ENCODE data around the gene VPS4A. TPM values are rescaled to one million over a fixed set of nuclear protein-coding genes. Genes with fewer than 3 reads are reported as not detected.

VPS4A gene
- total and polyA plus RNA-seq, 2 donors: 15.1 to 28.4 TPM

DNA sequence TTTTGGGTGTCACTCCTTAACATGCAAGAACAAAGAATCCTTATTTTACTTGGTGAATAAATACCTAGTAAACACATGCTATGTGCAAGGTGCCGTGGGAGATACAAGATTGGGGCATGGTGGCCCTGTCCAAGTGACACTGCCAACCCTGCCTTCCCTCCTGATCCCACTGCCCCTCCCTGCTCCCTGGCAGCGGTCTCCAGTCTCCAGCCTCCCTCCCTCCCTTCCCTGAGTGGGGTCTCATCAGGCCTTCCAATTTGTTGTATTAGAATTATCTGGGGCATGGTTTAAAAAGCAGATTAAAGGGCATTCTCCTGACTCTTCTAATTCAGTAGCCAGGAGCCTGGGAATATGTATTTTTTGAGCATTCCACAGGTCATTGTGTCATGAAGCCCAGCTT is 52.9 kb downstream of the VPS4A start:
- H3K27ac ChIP-seq (ENCODE audit: low read depth in 1 of 2, low read length in 1 of 2): no peak overlapping the region
- H3K4me3 ChIP-seq (ENCODE audit: low read length in 2 of 2): no peak overlapping the region
- H3K4me1 ChIP-seq (ENCODE audit: control insufficient read depth in 2 of 2, insufficient read depth in 2 of 2, low read length in 2 of 2): no peaks in the 10 kb centered on the region
- WGBS: 97% methylated on average over 2 of the region's 2 CpGs
- no peaks in the 10 kb centered on the region for H3K27me3 ChIP-seq (ENCODE audit: control insufficient read depth in 2 of 2, insufficient read depth in 1 of 2, low read length in 1 of 2)
- H3K36me3 ChIP-seq (ENCODE audit: control insufficient read depth in 2 of 2, insufficient read depth in 2 of 2, low read length in 1 of 2): peaks cover 58 to 66% of the 10 kb centered on the region in 2 donors
- no peak for DNase-seq (ENCODE audit: low read depth in 6 of 9, low spot score in 9 of 9)
- H3K9me3 ChIP-seq (ENCODE audit: control insufficient read depth in 2 of 2, insufficient read depth in 1 of 2, low read length in 1 of 2): no peaks in the 10 kb centered on the region

DNA sequence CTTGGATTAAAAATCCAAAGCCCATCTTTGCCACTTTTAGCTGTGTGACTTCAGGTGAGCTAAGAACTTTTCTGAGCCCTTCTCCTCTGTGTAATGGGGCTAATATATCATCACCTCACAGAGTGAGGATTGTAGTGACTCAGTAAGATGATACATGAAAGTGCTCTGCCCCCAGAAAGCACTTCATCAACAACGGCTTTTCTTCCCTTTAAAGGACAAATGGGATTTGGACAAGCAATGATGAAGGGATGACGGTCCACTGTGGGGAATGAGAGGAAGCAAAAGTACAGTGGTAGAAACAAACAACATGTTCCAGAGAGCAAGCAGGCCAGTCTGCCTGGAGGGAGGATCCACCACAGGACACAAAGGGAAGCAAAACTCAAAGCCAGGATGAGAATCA is 54.8 kb downstream of the VPS4A start:
- no peaks in the 10 kb centered on the region for H3K9me3 ChIP-seq (ENCODE audit: control insufficient read depth in 2 of 2, insufficient read depth in 1 of 2, low read length in 1 of 2)
- H3K36me3 ChIP-seq (ENCODE audit: control insufficient read depth in 2 of 2, insufficient read depth in 2 of 2, low read length in 1 of 2): peaks cover 67 to 74% of the 10 kb centered on the region in 2 donors
- WGBS: over 99% methylated on average over 2 of the region's 2 CpGs

GRCh38 chr16:69366431-69366830 is 55.3 kb downstream of the VPS4A start:
- H3K9me3 ChIP-seq (ENCODE audit: control insufficient read depth in 2 of 2, insufficient read depth in 1 of 2, low read length in 1 of 2): no peaks in the 10 kb centered on the region
- no peak overlapping the region for H3K27ac ChIP-seq (ENCODE audit: low read depth in 1 of 2, low read length in 1 of 2)
- H3K4me3 ChIP-seq (ENCODE audit: low read length in 2 of 2): no peak overlapping the region
- DNase-seq (ENCODE audit: low read depth in 6 of 9, low spot score in 9 of 9): no peak
- WGBS: 96% methylated on average over 7 of the region's 7 CpGs
- no peaks in the 10 kb centered on the region for H3K27me3 ChIP-seq (ENCODE audit: control insufficient read depth in 2 of 2, insufficient read depth in 1 of 2, low read length in 1 of 2)
- H3K4me1 ChIP-seq (ENCODE audit: control insufficient read depth in 2 of 2, insufficient read depth in 2 of 2, low read length in 2 of 2): peaks cover 0 to under 1% of the 10 kb centered on the region in 2 donors
- peaks cover 65 to 77% of the 10 kb centered on the region in 2 donors for H3K36me3 ChIP-seq (ENCODE audit: control insufficient read depth in 2 of 2, insufficient read depth in 2 of 2, low read length in 1 of 2)

More for the DNA sequence above, 54.8 kb downstream of the VPS4A start:
- H3K4me1 ChIP-seq (ENCODE audit: control insufficient read depth in 2 of 2, insufficient read depth in 2 of 2, low read length in 2 of 2): no peaks in the 10 kb centered on the region
- H3K27me3 ChIP-seq (ENCODE audit: control insufficient read depth in 2 of 2, insufficient read depth in 1 of 2, low read length in 1 of 2): no peaks in the 10 kb centered on the region
- H3K4me3 ChIP-seq (ENCODE audit: low read length in 2 of 2): no peak overlapping the region
- no peak overlapping the region for H3K27ac ChIP-seq (ENCODE audit: low read depth in 1 of 2, low read length in 1 of 2)
- DNase-seq (ENCODE audit: low read depth in 6 of 9, low spot score in 9 of 9): no peak

GRCh38 chr16:69367980-69368379 is 56.8 kb downstream of the VPS4A start:
- DNase-seq (ENCODE audit: low read depth in 6 of 9, low spot score in 9 of 9): no peak
- 90% methylated on average over 7 of the region's 7 CpGs for WGBS
- H3K27ac ChIP-seq (ENCODE audit: low read depth in 1 of 2, low read length in 1 of 2): no peak overlapping the region
- peaks cover 65 to 89% of the 10 kb centered on the region in 2 donors for H3K36me3 ChIP-seq (ENCODE audit: control insufficient read depth in 2 of 2, insufficient read depth in 2 of 2, low read length in 1 of 2)
- H3K9me3 ChIP-seq (ENCODE audit: control insufficient read depth in 2 of 2, insufficient read depth in 1 of 2, low read length in 1 of 2): no peaks in the 10 kb centered on the region
- no peak overlapping the region for H3K4me3 ChIP-seq (ENCODE audit: low read length in 2 of 2)
- H3K4me1 ChIP-seq (ENCODE audit: control insufficient read depth in 2 of 2, insufficient read depth in 2 of 2, low read length in 2 of 2): peaks cover 0 to 3% of the 10 kb centered on the region in 2 donors
- no peaks in the 10 kb centered on the region for H3K27me3 ChIP-seq (ENCODE audit: control insufficient read depth in 2 of 2, insufficient read depth in 1 of 2, low read length in 1 of 2)

- H3K4me3 ChIP-seq (ENCODE audit: low read length in 2 of 2): no peak overlapping the region
- 98% methylated on average over 4 of the region's 4 CpGs for WGBS
- no peak for DNase-seq (ENCODE audit: low read depth in 6 of 9, low spot score in 9 of 9)
Measured at GRCh38 chr16:69368866-69369265, 57.7 kb downstream of the VPS4A start.

DNA sequence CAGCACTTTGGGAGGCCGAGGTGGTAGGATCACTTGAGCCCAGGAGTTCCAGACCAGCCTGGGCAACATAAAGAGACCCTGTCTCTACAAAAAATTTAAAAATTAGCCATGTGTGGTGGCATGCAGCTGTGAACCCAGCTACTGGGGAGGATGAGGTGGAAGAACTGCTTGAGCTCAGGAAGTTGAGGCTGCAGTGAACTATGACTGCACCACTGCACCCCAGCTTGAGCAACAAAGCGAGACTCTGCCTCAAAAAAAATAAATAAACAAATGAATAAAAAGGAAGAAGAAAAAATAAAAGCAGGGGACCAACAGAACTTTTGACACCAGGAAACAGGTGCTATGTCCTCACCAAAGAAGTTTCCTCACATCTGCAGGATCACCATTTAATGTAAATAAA is 60.4 kb downstream of the VPS4A start:
- peaks cover 46 to 63% of the 10 kb centered on the region in 2 donors for H3K36me3 ChIP-seq (ENCODE audit: control insufficient read depth in 2 of 2, insufficient read depth in 2 of 2, low read length in 1 of 2)
- 72% methylated on average over 2 of the region's 2 CpGs for WGBS
- H3K4me3 ChIP-seq (ENCODE audit: low read length in 2 of 2): no peak overlapping the region
- H3K9me3 ChIP-seq (ENCODE audit: control insufficient read depth in 2 of 2, insufficient read depth in 1 of 2, low read length in 1 of 2): no peaks in the 10 kb centered on the region
- H3K27ac ChIP-seq (ENCODE audit: low read depth in 1 of 2, low read length in 1 of 2): no peak overlapping the region
- H3K4me1 ChIP-seq (ENCODE audit: control insufficient read depth in 2 of 2, insufficient read depth in 2 of 2, low read length in 2 of 2): peaks cover 0 to 3% of the 10 kb centered on the region in 2 donors
- peak in 2 of 9 donors; percentile 11 to 24 for DNase-seq (ENCODE audit: low read depth in 6 of 9, low spot score in 9 of 9)
- no peaks in the 10 kb centered on the region for H3K27me3 ChIP-seq (ENCODE audit: control insufficient read depth in 2 of 2, insufficient read depth in 1 of 2, low read length in 1 of 2)

More at GRCh38 chr16:69368866-69369265, 57.7 kb downstream of the VPS4A start:
- Histone ChIP-seq H3K36me3 (ENCODE audit: control insufficient read depth in 2 of 2, insufficient read depth in 2 of 2, low read length in 1 of 2) (peaks cover 60 to 82% of the 10 kb centered on the region in 2 donors), H3K9me3 (ENCODE audit: control insufficient read depth in 2 of 2, insufficient read depth in 1 of 2, low read length in 1 of 2) (no peaks in the 10 kb centered on the region), H3K27me3 (ENCODE audit: control insufficient read depth in 2 of 2, insufficient read depth in 1 of 2, low read length in 1 of 2) (no peaks in the 10 kb centered on the region), H3K4me1 (ENCODE audit: control insufficient read depth in 2 of 2, insufficient read depth in 2 of 2, low read length in 2 of 2) (peaks cover 0 to 3% of the 10 kb centered on the region in 2 donors), H3K27ac (ENCODE audit: low read depth in 1 of 2, low read length in 1 of 2) (no peak overlapping the region)

DNA sequence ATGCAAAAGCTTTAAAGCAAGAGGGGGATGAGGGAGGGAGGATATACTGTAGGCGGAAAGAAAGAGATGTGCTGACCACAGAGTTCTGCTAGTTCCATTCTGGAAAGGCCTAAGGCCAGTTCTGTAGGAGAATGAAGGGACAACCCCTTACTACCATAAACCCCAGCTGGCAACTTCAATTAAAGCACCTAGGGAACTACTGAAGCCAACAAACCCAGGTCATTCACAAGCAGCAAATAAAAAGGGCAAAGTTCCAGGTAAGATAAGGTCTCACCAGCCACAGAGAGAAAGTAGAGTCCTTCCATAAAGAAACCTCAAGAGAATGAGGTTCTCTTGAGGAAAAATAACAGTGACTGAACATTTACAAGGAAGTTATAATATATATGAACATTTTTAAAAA is 61.9 kb downstream of the VPS4A start:
- Histone ChIP-seq H3K9me3 (ENCODE audit: control insufficient read depth in 2 of 2, insufficient read depth in 1 of 2, low read length in 1 of 2) (no peaks in the 10 kb centered on the region), H3K27ac (ENCODE audit: low read depth in 1 of 2, low read length in 1 of 2) (no peak overlapping the region), H3K4me3 (ENCODE audit: low read length in 2 of 2) (no peak overlapping the region), H3K4me1 (ENCODE audit: control insufficient read depth in 2 of 2, insufficient read depth in 2 of 2, low read length in 2 of 2) (peaks cover 0 to 3% of the 10 kb centered on the region in 2 donors), H3K27me3 (ENCODE audit: control insufficient read depth in 2 of 2, insufficient read depth in 1 of 2, low read length in 1 of 2) (no peaks in the 10 kb centered on the region), H3K36me3 (ENCODE audit: control insufficient read depth in 2 of 2, insufficient read depth in 2 of 2, low read length in 1 of 2) (peaks cover 34 to 52% of the 10 kb centered on the region in 2 donors)
- 91% methylated on average over 1 of the region's 1 CpG for WGBS
- no peak for DNase-seq (ENCODE audit: low read depth in 6 of 9, low spot score in 9 of 9)

Other genes with a start within 250 kb of the VPS4A start
- gene HAS3, start 205.7 kb upstream of the VPS4A start, total RNA-seq: 0.09 TPM
- 0.89 TPM for gene HAS3, start 205.7 kb upstream of the VPS4A start, polyA plus RNA-seq
- gene CHTF8, start 178.8 kb upstream of the VPS4A start, total RNA-seq: 35.3 TPM
- 64.4 TPM for gene CHTF8, start 178.8 kb upstream of the VPS4A start, polyA plus RNA-seq
- 18.5 TPM for gene UTP4, start 178.7 kb upstream of the VPS4A start, total RNA-seq
- gene UTP4, start 178.7 kb upstream of the VPS4A start, polyA plus RNA-seq: 19.4 TPM
- 7.2 TPM for gene SNTB2, start 124.2 kb upstream of the VPS4A start, total RNA-seq
- 11.2 TPM for gene SNTB2, start 124.2 kb upstream of the VPS4A start, polyA plus RNA-seq
- 9.8 TPM for gene PDF, start 19.2 kb downstream of the VPS4A start, total RNA-seq
- gene PDF, start 19.2 kb downstream of the VPS4A start, polyA plus RNA-seq: 2.1 TPM
- 21.4 TPM for gene COG8, start 28.2 kb downstream of the VPS4A start, total RNA-seq
- gene COG8, start 28.2 kb downstream of the VPS4A start, polyA plus RNA-seq: 20.5 TPM
- 23.1 TPM for gene NIP7, start 28.4 kb downstream of the VPS4A start, total RNA-seq
- 23.5 TPM for gene NIP7, start 28.4 kb downstream of the VPS4A start, polyA plus RNA-seq
- gene TMED6, start 40.4 kb downstream of the VPS4A start, total RNA-seq: 0.14 TPM
- 1.2 TPM for gene TMED6, start 40.4 kb downstream of the VPS4A start, polyA plus RNA-seq
- 16.1 TPM for gene TERF2, start 74.7 kb downstream of the VPS4A start, total RNA-seq
- 16.0 TPM for gene TERF2, start 74.7 kb downstream of the VPS4A start, polyA plus RNA-seq
- 76.4 TPM for gene CYB5B, start 113.3 kb downstream of the VPS4A start, total RNA-seq
- 64.8 TPM for gene CYB5B, start 113.3 kb downstream of the VPS4A start, polyA plus RNA-seq

Data from thymus (tissue), 11 donors.